Lung microvascular endothelial cell (primary cell): ENCODE measurements around the gene OXLD1. TPM values are rescaled to one million over a fixed set of nuclear protein-coding genes. Genes with fewer than 3 reads are reported as not detected.
"Not testable (repeated sequence)": the region's sequence is repeated elsewhere in the genome, so short reads cannot be mapped to it uniquely, and the experiment has no call there.

Experiments used
- DNase-seq, 2 donors: peaks; one replicate each; pipeline versions ENCODE4 v3.0.0 to v3.0.0-alpha.2; 2010; ENCODE audit warnings: low read depth in 2 of 2
- total RNA-seq: library from RNA; depleted of rRNA; stranded (reverse); fragments of >200 nt; gene quantifications from 2 replicates; pipeline ENCODE4 v1.2.1, GENCODE V29; 2014

The OXLD1 gene
- total RNA-seq, 1 donor from 2014 or later: 30.4 TPM

DNA sequence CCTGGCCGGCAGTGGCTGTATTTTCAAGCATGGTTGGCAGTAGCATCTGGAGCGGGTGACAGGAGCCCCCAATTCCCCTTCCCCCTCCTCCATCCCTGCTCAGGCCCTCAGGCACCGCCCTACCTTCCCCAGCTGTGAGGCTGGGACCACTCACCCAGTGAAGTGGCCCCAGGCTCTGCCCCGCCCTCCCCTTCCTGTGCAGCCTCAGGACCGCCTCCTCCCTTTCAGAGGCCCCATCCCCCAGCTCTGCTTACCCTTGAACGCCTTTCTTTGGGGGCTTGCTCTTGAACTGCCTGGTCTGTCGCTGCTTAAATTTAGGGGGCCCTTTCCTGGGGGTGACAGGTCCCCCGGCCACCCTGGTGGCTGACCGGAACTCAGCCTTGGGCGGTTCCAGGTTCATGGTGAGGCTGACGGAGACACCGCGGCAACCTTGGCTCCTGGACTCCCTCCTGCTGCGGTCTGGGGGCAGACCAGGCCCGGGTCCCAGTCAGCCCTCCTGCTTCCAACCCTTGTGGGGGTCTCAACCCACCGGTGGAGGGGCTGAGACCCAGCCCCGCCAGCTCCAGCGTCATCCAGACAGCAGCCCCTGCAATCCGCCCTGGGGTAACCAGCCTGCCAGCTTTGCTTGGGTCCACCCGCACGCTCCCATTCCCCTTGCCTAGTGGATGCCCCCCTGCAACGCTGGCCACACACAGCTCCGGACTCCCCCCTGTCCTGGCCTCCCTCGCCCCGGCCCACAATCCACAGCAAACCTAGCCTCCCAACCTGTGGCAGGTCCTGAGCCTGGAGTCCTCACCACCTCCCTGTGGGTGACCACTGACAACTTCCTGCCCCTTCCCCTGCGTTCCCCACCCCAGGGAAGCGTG is 13.3 kb downstream of the OXLD1 start:
- peak in 1 of 2 donors; percentile 26 for DNase-seq

DNA sequence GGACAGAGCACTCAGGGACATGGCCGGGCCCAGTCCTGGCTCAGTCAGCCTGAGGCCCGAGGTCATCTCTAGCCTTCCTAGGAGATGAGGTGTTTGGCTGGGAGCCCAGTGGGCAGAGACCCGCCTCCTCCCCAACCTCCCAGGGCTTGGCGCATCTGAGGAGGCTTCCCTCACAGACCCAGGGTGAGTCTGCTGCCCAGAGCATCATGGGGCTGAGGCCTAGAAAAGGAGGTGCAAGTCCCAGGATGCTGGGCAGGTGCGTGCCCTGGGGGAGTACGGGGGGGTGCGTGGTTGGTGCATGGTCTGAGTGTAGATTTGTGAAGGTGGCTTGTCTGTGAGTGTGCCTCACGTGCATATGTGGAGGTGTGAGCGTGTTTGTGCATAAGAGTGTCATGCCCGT is 14.7 kb downstream of the OXLD1 start:
- peak in 1 of 2 donors; percentile 44 for DNase-seq

DNA sequence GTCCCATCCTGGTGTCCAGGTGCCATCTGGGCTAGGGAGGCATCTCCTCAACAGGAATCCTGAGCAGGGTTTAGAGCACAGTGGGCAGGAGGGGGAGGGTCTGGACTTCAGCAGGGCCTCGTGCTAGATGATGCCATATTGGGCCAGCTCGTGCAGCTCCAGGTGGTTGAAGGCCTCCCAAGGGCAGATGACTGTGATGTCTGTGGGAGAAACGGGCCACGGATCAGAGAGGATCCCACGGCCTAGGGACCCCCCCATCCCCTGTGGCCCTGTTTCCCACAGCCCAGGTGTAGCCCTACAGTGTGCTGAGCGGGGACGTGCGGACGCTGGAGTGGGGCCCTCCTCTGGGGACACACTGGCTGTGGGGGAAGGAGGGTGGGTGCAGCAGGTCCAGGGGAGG is 15.5 kb downstream of the OXLD1 start:
- DNase-seq: no peak

DNA sequence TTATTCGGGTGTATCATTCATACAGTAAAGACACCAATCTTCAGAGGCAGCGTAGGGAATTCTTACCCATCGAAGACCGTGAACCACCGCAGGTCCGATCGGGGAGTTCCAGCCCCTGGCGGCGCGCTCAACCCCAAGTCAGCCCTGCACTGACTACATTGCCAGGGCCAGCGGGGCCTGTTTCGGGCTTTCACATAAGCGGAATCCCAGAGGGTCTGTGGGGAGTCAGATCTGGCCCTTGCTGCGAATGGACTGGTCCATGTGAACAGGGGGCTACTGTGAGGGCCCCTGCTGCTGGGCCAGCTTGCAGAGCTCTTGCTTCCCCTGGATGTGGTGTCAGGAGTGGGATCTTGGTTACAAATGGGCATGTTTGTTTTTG is 17.7 kb downstream of the OXLD1 start:
- no peak for DNase-seq

DNA sequence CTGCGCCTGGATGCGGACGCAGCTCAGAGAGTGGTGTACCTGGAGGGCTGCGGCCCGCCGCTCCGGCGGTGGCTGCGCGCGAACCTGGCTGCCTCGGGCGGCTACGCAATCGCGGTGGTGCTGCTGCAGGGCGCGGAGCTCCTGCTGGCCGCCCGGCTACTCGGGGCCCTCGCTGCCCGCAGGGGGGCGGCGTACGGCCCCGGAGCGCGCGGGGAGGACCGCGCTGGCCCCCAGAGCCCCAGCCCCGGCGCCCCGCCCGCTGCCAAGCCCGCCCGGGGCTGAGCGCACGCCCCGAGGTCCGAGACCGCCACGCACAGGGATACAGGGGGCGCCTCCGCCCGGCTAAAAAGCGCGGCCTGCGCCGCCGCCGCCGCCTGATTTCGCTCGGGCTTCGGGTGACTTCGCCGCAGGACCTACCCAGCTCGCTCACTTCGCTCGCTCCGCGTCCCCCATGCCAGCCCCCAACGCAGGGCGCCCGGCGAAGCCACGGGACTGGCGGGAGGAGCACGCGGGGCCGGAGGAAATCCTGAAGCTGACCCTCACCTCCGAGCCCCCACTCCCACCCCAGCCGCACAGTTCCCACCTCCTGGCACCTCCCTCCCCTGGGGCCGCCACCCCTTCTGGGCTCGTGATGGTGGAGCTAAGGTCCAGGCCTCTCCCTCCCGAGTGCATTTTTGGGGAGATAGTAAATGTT is 18.2 kb downstream of the OXLD1 start:
- no peak for DNase-seq

DNA sequence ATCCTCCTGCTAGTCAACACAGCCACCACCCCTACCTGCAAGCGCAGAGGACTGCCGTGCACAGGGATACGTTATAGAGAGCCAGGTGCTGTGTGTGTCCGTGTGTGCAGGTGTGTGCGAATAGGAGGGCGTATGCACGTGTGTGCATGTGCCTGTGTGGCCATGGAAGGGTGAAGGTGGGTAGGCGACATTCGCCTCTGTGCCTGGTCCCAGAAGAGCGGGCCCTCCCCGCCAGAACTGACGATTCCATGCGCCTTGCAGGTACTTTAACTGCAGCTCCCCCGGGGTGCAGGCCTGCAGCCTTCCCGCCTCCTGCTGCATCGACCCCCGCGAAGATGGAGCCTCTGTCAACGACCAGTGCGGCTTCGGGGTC is 18.8 kb downstream of the OXLD1 start:
- no peak for DNase-seq

DNA sequence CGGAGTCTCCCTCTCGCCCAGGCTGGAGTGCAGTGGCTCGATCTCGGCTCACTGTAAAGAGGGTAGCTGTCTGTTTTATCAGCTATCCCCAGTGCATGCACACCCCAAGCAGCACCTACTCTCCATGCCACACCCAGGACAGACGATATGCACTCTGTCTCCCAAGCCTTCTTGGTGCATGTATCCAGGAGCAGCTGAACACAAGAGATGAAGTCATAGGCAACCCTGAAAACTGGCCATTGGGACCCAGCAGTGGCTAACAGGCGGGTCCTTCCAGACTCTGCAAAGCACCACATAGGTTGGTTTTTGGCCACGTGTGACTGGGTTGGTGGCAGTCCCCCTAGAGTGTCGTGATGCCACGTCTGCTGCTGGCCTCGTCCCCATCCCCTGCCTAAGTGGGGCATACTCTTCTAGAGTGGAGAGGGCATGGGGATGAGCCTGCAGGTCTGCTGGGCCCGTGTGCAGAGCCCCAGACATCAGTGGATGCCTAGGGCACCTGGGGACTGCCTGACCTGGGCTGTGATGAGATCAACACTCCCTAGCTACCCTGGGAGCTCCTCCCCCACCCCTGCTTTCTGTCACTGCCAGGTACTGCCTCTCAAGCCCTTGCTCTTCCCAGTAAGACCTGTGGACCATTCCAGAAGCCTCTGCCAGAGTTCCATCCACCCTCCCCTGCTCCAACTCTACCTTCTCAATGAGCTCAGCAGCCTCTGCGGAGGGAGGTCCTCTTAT is 19.4 kb downstream of the OXLD1 start:
- no peak for DNase-seq

DNA sequence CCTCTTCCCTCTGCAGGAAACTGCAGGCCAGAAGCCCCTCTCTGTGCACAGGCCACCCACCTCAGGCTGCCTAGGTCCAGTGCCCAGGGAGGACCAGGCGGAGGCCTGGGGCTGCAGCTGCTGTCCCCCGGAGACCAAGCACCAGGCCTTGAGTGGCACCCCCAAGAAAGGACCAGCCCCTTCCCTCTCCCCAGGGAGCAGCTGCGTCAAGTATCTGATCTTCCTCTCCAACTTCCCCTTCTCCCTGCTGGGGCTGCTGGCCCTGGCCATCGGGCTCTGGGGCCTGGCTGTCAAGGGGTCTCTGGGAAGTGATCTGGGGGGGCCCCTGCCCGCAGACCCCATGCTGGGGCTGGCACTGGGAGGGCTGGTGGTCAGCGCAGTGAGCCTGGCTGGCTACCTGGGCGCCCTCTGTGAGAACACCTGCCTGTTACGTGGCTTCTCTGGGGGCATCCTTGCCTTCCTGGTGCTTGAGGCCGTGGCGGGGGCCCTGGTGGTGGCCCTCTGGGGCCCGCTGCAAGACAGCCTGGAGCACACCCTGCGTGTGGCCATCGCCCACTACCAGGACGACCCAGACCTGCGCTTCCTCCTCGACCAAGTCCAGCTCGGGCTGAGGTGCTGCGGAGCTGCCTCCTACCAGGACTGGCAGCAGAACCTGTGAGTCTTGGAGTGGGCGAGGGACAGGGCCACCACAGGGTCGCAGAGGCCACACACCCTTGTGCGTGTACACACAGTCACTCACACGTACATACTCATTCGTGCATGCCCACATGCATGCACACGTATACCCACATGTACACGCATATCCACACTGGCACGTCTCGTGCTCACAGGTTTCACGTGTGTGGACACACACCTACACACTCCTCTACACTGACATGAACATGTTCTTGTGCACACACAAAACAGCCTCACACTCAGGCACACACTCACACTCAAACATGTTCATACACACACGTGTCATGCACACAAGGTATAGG is 21.1 kb downstream of the OXLD1 start:
- no peak for DNase-seq

DNA sequence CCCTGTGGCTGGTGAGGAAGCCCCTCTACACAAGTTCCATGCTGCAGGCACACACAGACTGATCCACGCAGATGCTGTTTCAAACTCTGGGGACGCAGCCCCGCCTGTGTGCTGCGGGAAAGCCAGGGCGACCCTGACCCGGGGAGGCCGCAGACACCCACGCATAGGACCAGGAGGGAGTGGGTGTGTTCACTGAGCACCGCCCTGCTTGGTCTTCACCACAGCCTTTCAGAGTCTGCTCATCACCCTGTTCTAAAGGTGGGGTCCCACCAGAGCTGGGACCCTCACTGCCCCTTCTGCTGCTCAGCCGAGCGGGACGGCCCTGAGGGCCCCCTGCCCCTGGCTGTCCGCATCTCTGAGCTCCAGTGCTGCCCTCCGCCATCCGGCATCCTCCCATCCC is 21.9 kb downstream of the OXLD1 start:
- no peak for DNase-seq

DNA sequence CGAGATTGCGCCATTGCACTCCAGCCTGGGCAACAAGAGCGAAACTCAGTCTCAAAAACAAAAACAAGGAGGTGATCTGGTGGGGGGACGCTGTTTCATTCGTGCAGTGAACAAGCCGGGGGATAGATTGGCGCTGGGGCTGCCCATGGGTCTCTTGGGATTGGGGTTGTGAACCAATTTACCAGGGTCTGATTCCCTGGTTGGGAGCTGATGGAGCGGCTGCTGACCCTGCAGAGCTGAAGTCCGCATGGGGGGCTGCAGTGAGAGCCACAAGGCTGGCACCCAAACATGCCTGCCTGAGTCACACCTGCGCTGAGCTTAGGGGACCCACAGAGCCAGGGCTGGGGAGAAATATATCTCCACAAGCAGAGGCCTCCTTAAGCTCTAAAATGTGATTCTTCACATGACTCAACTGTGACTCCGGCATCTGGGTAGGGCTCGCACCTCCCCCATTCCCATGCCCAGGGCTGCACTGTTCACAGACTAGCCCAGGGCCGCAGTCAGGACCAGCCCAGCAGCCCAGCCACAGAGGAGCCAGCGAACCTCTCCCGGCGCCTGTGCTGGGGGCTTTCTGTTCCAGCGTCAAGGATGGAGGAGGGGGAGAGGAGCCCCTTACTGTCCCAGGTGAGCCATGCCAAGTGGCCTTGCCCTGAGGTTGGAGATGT is 24.4 kb downstream of the OXLD1 start:
- DNase-seq: no peak

DNA sequence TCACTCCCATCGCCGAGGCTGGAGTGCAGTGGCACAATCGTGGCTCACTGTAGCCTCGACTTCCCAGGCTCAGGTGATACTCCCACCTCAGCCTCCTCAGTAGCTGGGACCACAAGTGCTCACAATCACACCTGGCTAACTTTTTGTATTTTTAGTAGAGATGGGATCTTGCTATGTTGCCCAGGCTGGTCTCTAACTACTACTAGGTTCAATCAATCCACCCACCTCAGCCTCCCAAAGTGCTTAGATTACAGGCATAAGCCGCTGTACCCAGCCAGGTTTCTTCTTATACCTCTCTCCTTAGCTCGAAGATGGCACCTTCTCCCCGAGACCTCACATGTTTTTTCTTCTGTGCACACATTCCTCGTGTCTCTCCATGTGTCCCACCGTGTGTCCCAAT is 26.4 kb downstream of the OXLD1 start:
- DNase-seq: no peak

DNA sequence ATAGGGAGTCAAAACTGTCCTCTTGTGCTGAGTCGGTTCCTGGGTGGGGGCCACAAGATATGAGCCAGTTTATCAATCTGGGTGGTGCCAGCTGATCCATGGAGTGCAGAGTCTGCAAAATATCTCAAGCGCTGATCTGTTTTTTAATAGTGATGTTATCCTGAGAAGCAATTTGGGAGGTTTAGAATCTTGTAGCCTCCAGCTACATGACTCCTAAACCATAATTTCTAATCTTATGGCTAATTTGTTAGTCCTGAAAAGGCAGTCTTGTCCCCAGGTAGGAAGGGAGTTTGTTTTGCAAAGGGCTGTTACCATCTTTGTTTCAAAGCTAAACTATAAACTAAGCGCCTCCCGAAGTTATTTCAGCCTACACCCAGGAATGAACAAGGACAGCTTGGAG is 27.7 kb downstream of the OXLD1 start:
- DNase-seq: no peak

DNA sequence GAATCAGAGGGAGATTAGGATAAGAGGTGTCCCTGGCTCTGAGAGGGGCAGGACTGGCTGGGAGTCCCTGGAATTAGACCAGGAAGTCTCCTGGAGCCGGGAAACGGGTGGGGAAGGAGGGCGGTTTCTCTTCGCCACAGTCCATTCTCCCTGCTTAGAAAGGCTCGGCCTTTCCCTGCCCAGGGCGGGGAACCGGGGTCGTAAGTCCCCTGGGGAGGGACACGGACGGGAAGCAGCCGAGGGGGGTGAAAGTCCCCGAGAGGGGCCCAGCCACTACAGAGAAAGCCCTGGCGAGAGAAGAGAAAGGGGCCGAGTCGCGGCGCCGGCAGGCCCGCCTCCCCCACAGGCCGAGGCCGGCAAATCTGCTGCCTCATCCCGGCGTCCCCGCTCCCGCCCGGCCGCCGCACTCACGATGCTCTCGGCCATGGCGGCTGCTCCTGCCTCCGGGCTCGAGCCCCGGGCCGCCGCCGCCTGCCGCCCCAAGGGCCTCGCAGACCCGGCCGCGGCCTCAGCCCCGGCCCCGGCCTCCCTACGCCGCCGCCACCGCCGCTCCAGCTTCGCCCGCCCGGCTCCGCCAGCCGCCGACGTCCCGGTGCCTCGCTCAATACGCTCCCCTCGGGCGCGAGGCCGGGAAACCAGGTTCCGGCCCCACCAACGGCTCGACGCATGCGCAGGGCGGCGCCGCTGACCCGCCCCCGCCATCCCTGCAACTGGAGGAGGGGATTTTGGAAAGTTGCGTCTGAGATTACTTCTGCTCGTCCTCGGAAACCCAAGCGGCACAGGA is 29.7 kb downstream of the OXLD1 start, which contains the start of the genes NPLOC4 and TSPAN10:
TSS of gene NPLOC4 (minus strand) at position 608 of the 784 bp plus-strand sequence. CDS start at position 426, 182 bp downstream.
TSS of gene TSPAN10 (plus strand) at position 692 of the 784 bp plus-strand sequence. CDS start 5,217 bp downstream, outside the sequence.
- DNase-seq: peak; percentile 84 to 89

DNA sequence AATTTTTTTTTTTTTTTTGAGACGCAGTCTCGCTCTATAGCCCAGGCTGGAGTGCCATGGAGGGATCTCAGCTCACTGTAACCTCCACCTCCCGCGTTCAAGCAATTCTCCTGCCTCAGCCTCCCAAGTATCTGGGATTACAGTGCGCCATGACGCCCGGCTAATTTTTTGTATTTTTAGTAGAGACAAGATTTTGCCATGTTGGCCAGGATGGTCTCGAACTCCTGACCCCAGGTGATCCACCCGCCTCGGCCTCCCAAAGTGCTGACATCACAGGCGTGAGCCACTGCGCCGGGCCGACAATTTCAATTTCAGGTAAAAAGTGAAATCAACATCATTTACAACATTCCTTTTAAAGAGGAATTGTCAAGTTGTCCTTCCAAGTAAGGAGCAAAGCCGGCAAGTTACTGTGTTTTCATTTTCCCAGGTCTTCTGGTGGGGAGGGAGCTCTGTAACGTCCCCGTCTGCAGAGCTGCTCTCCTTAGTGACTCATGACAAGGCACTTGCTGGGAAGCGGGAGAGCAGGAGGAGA is 30.4 kb downstream of the OXLD1 start:
- DNase-seq: no peak

DNA sequence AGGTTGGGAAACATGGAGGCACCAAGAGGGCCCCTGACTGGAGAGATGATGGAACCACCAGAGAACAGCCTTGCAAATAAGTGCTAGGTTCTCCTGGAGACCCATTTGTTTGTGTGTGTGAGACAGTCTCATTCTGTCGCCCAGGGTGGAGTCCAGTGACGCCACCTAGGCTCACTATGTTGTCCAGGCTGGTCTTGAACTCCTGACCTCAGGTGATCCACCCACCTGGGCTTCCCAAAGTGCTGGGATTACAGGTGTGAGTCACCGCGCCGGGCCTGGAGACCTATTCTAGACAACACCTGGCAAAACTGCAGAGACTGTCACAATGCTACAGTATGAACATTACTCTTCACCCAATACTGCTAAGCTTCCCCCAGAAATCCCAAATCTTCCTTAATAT is 31.0 kb downstream of the OXLD1 start:
- no peak for DNase-seq

DNA sequence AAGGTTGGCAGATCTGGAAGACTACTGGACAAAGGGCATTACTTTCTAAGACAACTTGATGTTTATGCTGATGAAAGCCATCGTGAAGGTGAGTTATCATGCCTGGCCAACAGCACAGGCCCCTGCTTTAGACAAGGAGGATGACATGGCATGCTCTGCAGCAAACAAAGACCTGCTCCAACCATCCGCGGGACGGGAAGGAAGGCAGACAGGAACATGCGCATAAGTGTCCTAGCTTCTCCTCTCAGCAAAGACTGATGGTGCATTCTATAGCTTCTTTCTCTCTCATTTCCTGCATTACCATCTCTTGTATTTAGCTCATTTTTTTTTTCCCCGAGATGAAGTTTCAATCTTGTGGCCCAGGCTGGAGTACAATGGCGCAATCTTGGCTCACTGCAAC is 34.9 kb downstream of the OXLD1 start:
- DNase-seq: no peak

DNA sequence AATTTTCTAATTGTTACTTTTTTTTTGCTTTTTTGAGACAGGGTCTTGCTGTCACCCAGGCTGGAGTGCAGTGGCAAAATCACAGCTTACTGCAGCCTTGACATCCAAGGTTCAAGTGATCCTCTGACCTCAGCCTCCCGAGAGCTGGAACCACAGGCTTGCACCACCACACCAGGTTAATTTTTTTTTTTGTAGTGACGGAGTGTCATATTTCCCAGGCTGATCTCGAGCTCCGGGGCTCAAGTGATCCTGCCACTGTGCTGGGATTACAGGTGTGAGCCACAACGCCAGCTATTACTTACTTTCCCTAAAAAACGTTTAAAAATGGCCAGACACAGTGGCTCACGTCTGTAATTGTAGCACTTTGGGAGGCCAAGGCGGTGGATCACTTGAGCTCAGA is 36.1 kb downstream of the OXLD1 start:
- DNase-seq: no peak

DNA sequence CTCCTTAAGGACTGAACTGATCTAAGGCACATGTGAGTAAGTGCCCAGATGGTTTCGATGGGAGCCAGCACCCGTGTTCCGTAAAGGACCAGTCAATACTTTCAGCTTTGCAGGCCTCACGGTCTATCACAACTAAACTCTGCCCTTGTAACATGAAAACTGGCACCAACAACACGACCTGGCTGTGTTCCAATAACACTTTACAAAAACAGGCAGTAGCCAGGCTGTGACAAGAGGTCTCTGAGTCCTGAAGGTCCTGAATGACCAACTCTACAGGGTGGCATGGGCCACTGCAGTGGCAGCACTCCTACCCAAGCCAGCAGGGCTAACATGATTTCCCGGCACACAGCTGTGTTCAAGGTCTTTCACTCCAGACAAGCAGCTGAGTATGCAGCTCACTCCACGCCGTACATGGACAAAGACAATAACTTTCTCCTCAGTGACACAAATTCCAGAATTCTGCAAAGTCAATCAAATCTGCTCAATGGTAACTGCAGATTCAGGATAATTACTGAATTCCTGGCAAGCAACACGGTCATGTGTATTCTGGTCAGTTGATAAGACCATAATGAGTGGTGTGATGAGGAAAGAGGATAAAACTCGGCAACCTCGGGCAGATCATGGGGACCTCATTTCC is 44.8 kb downstream of the OXLD1 start:
- DNase-seq: peak in 1 of 2 donors; percentile 60

DNA sequence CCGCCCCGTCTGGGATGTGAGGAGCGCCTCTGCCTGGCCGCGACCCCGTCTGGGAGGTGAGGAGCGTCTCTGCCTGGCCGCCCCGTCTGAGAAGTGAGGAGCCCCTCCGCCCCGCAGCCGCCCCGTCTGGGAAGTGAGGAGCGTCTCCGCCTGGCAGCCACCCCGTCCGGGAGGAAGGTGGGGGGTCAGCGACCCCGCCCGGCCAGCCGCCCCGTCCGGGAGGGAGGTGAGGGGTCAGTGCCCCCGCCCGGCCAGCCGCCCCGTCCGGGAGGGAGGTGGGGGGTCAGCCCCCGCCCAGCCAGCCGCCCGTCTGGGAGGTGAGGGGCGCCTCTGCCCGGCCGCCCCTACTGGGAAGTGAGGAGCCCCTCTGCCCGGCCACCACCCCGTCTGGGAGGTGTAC is 48.1 kb downstream of the OXLD1 start:
- not testable (repeated sequence) for DNase-seq
